Measurements from ENCODE around the gene ENTR1.

- no peak for TF ChIP-seq POLR2A (IDR thresholded peaks at IDR 0.05; ENCODE audit: low read length)
- no peak for TF ChIP-seq GATA1 (IDR thresholded peaks at IDR 0.05; ENCODE audit: low read depth, low read length)
These were observed 8.6 kb upstream of the ENTR1 start for GRCh38 chr9:136419092-136419420.
